Stimulated activated CD8-positive, alpha-beta memory T cell treated with anti-CD3 and anti-CD28 coated beads, Interleukin-4, amount 100 ng/mL, for 24 hours (primary cell): ENCODE results near the gene SEPTIN8.

Source experiments
- DNase-seq: peaks from one replicate; pipeline ENCODE4 v3.0.0-alpha.2; 2020; ENCODE audit warnings: low read depth

Gene SEPTIN8

GRCh38 chr5:132747616-132748440 is 29.2 kb downstream of the SEPTIN8 start:
- DNase-seq, result peak; percentile 16

GRCh38 chr5:132746954-132747615 is 30.0 kb downstream of the SEPTIN8 start, which contains the start of gene CCNI2:
Gene CCNI2, plus strand, starts transcription at chr5:132747426. Its CDS starts 70 bp downstream, at chr5:132747496.
- DNase-seq, result peak; percentile 44

GRCh38 chr5:132746592-132746953 is 30.5 kb downstream of the SEPTIN8 start:
- no peak for DNase-seq

GRCh38 chr5:132744659-132745058 is 32.4 kb downstream of the SEPTIN8 start:
- DNase-seq, result no peak

- DNase-seq, result no peak
These were observed 34.4 kb downstream of the SEPTIN8 start for GRCh38 chr5:132742626-132743025.

- no peak for DNase-seq
These were observed 34.9 kb downstream of the SEPTIN8 start for GRCh38 chr5:132742158-132742557.

GRCh38 chr5:132739232-132739631 is 37.8 kb downstream of the SEPTIN8 start:
- no peak for DNase-seq

- DNase-seq, result no peak
These were observed 38.9 kb downstream of the SEPTIN8 start for GRCh38 chr5:132737982-132738681.

- peak; percentile 99 for DNase-seq
These were observed 39.9 kb downstream of the SEPTIN8 start, which contains the start of gene KIF3A for GRCh38 chr5:132736853-132737833. Gene KIF3A, minus strand, starts transcription at chr5:132737546. Its CDS starts 127 bp downstream, at chr5:132737419.

GRCh38 chr5:132734687-132735086 is 42.4 kb downstream of the SEPTIN8 start:
- no peak for DNase-seq

GRCh38 chr5:132733499-132734148 is 43.4 kb downstream of the SEPTIN8 start:
- no peak for DNase-seq

- DNase-seq, result no peak
These were observed 47.1 kb downstream of the SEPTIN8 start for GRCh38 chr5:132729896-132730295.

GRCh38 chr5:132725745-132726144 is 51.3 kb downstream of the SEPTIN8 start:
- no peak for DNase-seq

- DNase-seq, result no peak
These were observed 58.3 kb downstream of the SEPTIN8 start for GRCh38 chr5:132718544-132719312.

- no peak for DNase-seq
These were observed 62.4 kb downstream of the SEPTIN8 start for GRCh38 chr5:132714456-132715307.

GRCh38 chr5:132708645-132709044 is 68.4 kb downstream of the SEPTIN8 start:
- no peak for DNase-seq

- DNase-seq, result no peak
These were observed 72.2 kb downstream of the SEPTIN8 start for GRCh38 chr5:132704875-132705274.
